ENCODE data around the gene NCKAP5. TPM values are rescaled to one million over a fixed set of nuclear protein-coding genes. Genes with fewer than 3 reads are reported as not detected.
"Not testable (repeated sequence)": the region's sequence is repeated elsewhere in the genome, so short reads cannot be mapped to it uniquely, and the experiment has no call there.

The NCKAP5 gene
- total and polyA plus RNA-seq, 4 donors = 0.57 to 2.8 (median 2.4) TPM

DNA sequence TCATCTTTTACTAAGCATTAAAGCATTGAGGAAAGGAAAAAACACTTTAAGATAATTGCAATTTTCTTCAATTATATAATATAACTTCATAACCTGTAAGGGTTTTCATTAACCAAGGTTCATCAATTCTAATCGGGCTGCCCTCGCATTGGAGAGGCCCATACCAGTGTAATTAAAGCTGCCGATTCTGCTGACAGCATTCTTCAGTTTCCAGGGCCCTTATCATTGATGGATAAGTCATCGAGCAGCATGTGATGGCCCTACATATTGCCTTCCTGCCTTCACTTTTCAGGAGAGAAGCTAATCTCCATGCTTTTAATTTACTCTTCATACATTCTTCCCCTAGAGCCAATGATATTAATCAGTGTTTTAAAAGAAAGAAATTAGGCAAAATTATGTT lies 92.0 kb downstream of the NCKAP5 start (continued):
- TF ChIP-seq, protein P1, sequence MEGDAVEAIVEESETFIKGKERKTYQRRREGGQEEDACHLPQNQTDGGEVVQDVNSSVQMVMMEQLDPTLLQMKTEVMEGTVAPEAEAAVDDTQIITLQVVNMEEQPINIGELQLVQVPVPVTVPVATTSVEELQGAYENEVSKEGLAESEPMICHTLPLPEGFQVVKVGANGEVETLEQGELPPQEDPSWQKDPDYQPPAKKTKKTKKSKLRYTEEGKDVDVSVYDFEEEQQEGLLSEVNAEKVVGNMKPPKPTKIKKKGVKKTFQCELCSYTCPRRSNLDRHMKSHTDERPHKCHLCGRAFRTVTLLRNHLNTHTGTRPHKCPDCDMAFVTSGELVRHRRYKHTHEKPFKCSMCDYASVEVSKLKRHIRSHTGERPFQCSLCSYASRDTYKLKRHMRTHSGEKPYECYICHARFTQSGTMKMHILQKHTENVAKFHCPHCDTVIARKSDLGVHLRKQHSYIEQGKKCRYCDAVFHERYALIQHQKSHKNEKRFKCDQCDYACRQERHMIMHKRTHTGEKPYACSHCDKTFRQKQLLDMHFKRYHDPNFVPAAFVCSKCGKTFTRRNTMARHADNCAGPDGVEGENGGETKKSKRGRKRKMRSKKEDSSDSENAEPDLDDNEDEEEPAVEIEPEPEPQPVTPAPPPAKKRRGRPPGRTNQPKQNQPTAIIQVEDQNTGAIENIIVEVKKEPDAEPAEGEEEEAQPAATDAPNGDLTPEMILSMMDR (IDR thresholded peaks at IDR 0.05; ENCODE audit: low read depth, low read length, missing input control) = no peak

DNA sequence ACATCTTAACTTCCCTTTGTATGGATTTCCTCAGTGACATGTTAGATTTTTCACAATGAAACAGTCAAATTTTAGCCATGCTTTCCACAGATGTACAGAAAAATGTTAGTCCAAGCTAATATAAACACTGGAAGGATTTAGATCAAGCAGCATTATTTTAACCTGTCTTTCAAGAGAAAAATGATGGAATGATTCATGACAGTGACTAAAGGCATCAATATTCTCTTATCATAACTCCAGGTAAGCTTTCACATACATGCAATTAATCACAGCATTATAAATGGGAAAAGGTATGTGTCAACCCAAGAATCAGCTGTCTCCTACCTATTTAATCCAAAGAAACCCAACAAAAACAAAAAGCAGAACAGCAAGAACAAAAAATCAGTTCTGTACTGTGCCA lies 92.7 kb downstream of the NCKAP5 start:
- Histone ChIP-seq H3K36me3 (ENCODE audit: control insufficient read depth in 4 of 4, insufficient read depth in 3 of 4, low read depth in 1 of 4, low read length in 3 of 4) (no peaks in the 10 kb centered on the region), H3K4me1 (ENCODE audit: control insufficient read depth in 4 of 4, insufficient read depth in 4 of 4, low read length in 3 of 4) (peaks cover 0 to 3% (median 0%) of the 10 kb centered on the region in 4 donors), H3K27me3 (ENCODE audit: control insufficient read depth in 4 of 4, insufficient read depth in 4 of 4, low read length in 3 of 4) (no peaks in the 10 kb centered on the region), H3K9ac (ENCODE audit: low read depth in 1 of 2, low read length in 2 of 2) (no peak overlapping the region), H3K4me3 (ENCODE audit: low read depth in 1 of 3, low read length in 3 of 3) (no peak overlapping the region), H3K9me3 (ENCODE audit: control insufficient read depth in 4 of 4, low read length in 3 of 4) (no peaks in the 10 kb centered on the region), H3K27ac (ENCODE audit: low read depth in 1 of 2, low read length in 2 of 2) (no peak overlapping the region)
- no peak for DNase-seq (ENCODE audit: low spot score)
- TF ChIP-seq GABPA (IDR thresholded peaks at IDR 0.05 in 1 of 2, conservative IDR thresholded peaks at IDR 0.05 in 1 of 2) (no peak), HNF4G (IDR thresholded peaks at IDR 0.05) (no peak), SP1 (IDR thresholded peaks at IDR 0.05) (no peak), NR2F2 (IDR thresholded peaks at IDR 0.05) (no peak), TAF1 (conservative IDR thresholded peaks at IDR 0.05) (no peak), YY1 (IDR thresholded peaks at IDR 0.05) (no peak), HNF4A (conservative IDR thresholded peaks at IDR 0.05) (no peak), EGR1 (IDR thresholded peaks at IDR 0.05; ENCODE audit: low read depth in 2 of 2) (no peak)
- TF ChIP-seq, protein P2, sequence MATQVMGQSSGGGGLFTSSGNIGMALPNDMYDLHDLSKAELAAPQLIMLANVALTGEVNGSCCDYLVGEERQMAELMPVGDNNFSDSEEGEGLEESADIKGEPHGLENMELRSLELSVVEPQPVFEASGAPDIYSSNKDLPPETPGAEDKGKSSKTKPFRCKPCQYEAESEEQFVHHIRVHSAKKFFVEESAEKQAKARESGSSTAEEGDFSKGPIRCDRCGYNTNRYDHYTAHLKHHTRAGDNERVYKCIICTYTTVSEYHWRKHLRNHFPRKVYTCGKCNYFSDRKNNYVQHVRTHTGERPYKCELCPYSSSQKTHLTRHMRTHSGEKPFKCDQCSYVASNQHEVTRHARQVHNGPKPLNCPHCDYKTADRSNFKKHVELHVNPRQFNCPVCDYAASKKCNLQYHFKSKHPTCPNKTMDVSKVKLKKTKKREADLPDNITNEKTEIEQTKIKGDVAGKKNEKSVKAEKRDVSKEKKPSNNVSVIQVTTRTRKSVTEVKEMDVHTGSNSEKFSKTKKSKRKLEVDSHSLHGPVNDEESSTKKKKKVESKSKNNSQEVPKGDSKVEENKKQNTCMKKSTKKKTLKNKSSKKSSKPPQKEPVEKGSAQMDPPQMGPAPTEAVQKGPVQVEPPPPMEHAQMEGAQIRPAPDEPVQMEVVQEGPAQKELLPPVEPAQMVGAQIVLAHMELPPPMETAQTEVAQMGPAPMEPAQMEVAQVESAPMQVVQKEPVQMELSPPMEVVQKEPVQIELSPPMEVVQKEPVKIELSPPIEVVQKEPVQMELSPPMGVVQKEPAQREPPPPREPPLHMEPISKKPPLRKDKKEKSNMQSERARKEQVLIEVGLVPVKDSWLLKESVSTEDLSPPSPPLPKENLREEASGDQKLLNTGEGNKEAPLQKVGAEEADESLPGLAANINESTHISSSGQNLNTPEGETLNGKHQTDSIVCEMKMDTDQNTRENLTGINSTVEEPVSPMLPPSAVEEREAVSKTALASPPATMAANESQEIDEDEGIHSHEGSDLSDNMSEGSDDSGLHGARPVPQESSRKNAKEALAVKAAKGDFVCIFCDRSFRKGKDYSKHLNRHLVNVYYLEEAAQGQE (IDR thresholded peaks at IDR 0.05) = no peak
- TF ChIP-seq, protein P3, sequence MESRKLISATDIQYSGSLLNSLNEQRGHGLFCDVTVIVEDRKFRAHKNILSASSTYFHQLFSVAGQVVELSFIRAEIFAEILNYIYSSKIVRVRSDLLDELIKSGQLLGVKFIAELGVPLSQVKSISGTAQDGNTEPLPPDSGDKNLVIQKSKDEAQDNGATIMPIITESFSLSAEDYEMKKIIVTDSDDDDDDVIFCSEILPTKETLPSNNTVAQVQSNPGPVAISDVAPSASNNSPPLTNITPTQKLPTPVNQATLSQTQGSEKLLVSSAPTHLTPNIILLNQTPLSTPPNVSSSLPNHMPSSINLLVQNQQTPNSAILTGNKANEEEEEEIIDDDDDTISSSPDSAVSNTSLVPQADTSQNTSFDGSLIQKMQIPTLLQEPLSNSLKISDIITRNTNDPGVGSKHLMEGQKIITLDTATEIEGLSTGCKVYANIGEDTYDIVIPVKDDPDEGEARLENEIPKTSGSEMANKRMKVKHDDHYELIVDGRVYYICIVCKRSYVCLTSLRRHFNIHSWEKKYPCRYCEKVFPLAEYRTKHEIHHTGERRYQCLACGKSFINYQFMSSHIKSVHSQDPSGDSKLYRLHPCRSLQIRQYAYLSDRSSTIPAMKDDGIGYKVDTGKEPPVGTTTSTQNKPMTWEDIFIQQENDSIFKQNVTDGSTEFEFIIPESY (IDR thresholded peaks at IDR 0.05) = no peak
- TF ChIP-seq, protein P4, sequence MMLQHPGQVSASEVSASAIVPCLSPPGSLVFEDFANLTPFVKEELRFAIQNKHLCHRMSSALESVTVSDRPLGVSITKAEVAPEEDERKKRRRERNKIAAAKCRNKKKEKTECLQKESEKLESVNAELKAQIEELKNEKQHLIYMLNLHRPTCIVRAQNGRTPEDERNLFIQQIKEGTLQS (IDR thresholded peaks at IDR 0.05) = no peak

DNA sequence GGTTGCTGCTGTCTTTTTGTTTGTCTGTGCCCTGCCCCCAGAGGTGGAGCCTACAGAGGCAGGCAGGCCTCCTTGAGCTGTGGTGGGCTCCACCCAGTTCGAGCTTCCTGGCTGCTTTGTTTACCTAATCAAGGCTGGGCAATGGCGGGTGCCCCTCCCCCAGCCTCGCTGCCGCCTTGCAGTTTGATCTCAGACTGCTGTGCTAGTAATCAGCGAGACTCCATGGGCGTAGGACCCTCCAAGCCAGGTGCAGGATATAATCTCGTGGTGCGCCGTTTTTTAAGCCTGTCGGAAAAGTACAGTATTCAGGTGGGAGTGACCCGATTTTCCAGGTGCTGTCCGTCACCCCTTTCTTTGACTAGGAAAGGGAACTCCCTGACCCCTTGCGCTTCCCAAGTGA lies 97.8 kb downstream of the NCKAP5 start:
- not testable (repeated sequence) for H3K27ac ChIP-seq (ENCODE audit: low read depth in 1 of 2, low read length in 2 of 2); H3K4me1 ChIP-seq (ENCODE audit: control insufficient read depth in 4 of 4, insufficient read depth in 4 of 4, low read length in 3 of 4); H3K27me3 ChIP-seq (ENCODE audit: control insufficient read depth in 4 of 4, insufficient read depth in 4 of 4, low read length in 3 of 4); H3K4me3 ChIP-seq (ENCODE audit: low read depth in 1 of 3, low read length in 3 of 3); H3K9me3 ChIP-seq (ENCODE audit: control insufficient read depth in 4 of 4, low read length in 3 of 4); H3K9ac ChIP-seq (ENCODE audit: low read depth in 1 of 2, low read length in 2 of 2); H3K36me3 ChIP-seq (ENCODE audit: control insufficient read depth in 4 of 4, insufficient read depth in 3 of 4, low read depth in 1 of 4, low read length in 3 of 4); DNase-seq (ENCODE audit: low spot score)
- 85% methylated on average over 13 of the region's 13 CpGs for WGBS
